ENCODE results near the gene BOD1.

DNA sequence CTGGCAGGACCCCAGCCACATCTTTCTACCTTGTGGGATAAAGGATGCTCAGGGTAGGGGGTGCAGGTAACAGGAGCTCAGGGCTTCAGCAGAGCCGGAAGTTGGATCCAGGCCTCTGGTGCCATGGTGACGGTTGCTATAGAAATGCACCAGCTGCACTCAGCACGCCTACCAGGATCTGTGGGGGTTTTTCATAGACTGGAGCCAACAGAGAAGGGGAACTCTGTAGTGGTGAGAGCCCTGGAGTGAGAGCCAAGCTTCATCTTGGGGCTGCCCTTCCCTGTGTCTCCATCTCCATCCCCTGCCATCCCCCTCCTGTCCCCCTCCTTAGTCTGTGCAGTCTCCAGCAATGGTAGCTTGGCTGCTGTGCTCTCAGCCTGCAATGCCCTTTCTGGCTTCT lies 27.5 kb upstream of the BOD1 start:
- TF ChIP-seq POLR2A (IDR thresholded peaks at IDR 0.05) (no peak), EP300 (IDR thresholded peaks at IDR 0.05) (no peak), POLR2AphosphoS5 (IDR thresholded peaks at IDR 0.05) (no peak)
- TF ChIP-seq, protein P1, sequence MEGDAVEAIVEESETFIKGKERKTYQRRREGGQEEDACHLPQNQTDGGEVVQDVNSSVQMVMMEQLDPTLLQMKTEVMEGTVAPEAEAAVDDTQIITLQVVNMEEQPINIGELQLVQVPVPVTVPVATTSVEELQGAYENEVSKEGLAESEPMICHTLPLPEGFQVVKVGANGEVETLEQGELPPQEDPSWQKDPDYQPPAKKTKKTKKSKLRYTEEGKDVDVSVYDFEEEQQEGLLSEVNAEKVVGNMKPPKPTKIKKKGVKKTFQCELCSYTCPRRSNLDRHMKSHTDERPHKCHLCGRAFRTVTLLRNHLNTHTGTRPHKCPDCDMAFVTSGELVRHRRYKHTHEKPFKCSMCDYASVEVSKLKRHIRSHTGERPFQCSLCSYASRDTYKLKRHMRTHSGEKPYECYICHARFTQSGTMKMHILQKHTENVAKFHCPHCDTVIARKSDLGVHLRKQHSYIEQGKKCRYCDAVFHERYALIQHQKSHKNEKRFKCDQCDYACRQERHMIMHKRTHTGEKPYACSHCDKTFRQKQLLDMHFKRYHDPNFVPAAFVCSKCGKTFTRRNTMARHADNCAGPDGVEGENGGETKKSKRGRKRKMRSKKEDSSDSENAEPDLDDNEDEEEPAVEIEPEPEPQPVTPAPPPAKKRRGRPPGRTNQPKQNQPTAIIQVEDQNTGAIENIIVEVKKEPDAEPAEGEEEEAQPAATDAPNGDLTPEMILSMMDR (IDR thresholded peaks at IDR 0.05): no peak
